Thyroid gland (tissue), 4 donors: ENCODE data around the gene ZC2HC1C. TPM values are rescaled to one million over a fixed set of nuclear protein-coding genes. Genes with fewer than 3 reads are reported as not detected.

Experiments
- DNase-seq, 2 donors: peaks; one replicate each; pipeline ENCODE4 v3.0.0-alpha.2; 2019
- H3K27ac ChIP-seq, 3 donors: fragments of 200-600 bp; sonication (generic); 1 replicate in 2 of 3; 2 replicates in 1 of 3; pipeline ENCODE4 v1.5.1; 2016 to 2019; ENCODE audit warnings: mild to moderate bottlenecking in 1 of 3, moderate library complexity in 1 of 3
- H3K27me3 ChIP-seq: fragments of 200-600 bp; sonication (generic); one replicate; pipeline ENCODE4 v1.5.1; 2019
- H3K36me3 ChIP-seq, 2 donors: fragments of 200-600 bp; sonication (generic); one replicate each; pipeline ENCODE4 v1.5.1; 2016 to 2019
- H3K4me1 ChIP-seq, 2 donors: fragments of 200-600 bp; sonication (generic); one replicate each; pipeline ENCODE4 v1.5.1; 2017 to 2019
- H3K4me3 ChIP-seq, 3 donors: fragments of 200-600 bp; sonication (generic); replicated peaks in 1 of 3; 1 replicate in 2 of 3; 2 replicates in 1 of 3; pipeline ENCODE4 v1.5.1; 2016; ENCODE audit warnings: mild to moderate bottlenecking in 1 of 3
- H3K9me3 ChIP-seq: fragments of 200-600 bp; sonication (generic); one replicate; pipeline ENCODE4 v1.5.1; 2017
- POLR2A ChIP-seq, 2 donors: fragments of 450-650 bp; IDR thresholded peaks; one replicate each; pipeline ENCODE4 v1.6.1; 2017; ENCODE audit warnings: antibody characterized with exemption in 2 of 2, mild to moderate bottlenecking in 2 of 2, moderate library complexity in 1 of 2
- WGBS, 2 donors: methylation state at CpG; one replicate each; pipeline ENCODE4 v1.1.5; 2017; 5-methylcytosine and 5-hydroxymethylcytosine counted together
- intact Hi-C: fragments of 100-400 bp; cut with DNase I; formaldehyde crosslinking; loops from one replicate; pipeline ENCODE4 v1.15.1; 2023
- total RNA-seq, 4 donors: library from RNA; depleted of rRNA; stranded (reverse); fragments of >200 nt; gene quantifications; one replicate each; pipeline ENCODE4 v1.2.3, GENCODE V29; 2016
- TF ChIP-seq, protein P1 (sequence below), 6 experiments: fragments of 200-600 bp in 3 of 6; fragments of 450-650 bp in 3 of 6; sonication (generic) in 3 of 6; IDR thresholded peaks; one replicate each; pipeline ENCODE4 v1.5.1; 2016 to 2019; ENCODE audit warnings: antibody characterized with exemption in 6 of 6, mild to moderate bottlenecking in 2 of 6, inconsistent platforms in 1 of 6, moderate library complexity in 1 of 6

Gene ZC2HC1C
- total RNA-seq, 4 donors from 2014 or later = 8.3 to 15.8 (median 12.4) TPM

DNA sequence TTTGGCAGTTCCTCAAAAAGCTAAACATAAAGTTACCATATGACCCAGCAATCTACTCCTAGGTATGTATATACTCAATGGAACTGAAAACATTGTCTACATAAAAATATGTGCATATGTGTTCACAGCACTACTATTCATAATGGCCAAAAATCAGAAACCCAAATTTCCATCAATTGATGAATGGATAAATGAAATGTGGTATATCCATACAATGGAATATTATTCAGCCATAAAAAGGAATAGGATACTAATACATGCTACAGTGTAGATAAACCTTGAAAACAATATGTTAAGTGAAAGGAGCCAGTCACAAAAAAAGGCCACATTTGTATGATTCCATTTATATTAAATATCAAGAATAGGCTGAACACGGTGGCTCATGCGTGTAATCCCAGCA lies 9.0 kb upstream of the ZC2HC1C start:
- Histone ChIP-seq H3K27me3 (no peaks in the 10 kb centered on the region), H3K4me3 (no peak overlapping the region), H3K4me1 (peaks cover 7 to 17% of the 10 kb centered on the region in 2 donors), H3K9me3 (no peaks in the 10 kb centered on the region), H3K27ac (no peak overlapping the region), H3K36me3 (no peaks in the 10 kb centered on the region)
- intact Hi-C loops = loop anchor here (10.0 kb wide), 1 partner anchor 56 kb away; the partner anchor contains the start of gene EIF2B2
- TF ChIP-seq, protein P1, sequence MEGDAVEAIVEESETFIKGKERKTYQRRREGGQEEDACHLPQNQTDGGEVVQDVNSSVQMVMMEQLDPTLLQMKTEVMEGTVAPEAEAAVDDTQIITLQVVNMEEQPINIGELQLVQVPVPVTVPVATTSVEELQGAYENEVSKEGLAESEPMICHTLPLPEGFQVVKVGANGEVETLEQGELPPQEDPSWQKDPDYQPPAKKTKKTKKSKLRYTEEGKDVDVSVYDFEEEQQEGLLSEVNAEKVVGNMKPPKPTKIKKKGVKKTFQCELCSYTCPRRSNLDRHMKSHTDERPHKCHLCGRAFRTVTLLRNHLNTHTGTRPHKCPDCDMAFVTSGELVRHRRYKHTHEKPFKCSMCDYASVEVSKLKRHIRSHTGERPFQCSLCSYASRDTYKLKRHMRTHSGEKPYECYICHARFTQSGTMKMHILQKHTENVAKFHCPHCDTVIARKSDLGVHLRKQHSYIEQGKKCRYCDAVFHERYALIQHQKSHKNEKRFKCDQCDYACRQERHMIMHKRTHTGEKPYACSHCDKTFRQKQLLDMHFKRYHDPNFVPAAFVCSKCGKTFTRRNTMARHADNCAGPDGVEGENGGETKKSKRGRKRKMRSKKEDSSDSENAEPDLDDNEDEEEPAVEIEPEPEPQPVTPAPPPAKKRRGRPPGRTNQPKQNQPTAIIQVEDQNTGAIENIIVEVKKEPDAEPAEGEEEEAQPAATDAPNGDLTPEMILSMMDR (IDR thresholded peaks at IDR 0.05) = no peak
- no peak for TF ChIP-seq POLR2A (IDR thresholded peaks at IDR 0.05)
- no peak for DNase-seq
- WGBS, 2 donors = 71 to 98% methylated on average over 2 of the region's 2 CpGs

DNA sequence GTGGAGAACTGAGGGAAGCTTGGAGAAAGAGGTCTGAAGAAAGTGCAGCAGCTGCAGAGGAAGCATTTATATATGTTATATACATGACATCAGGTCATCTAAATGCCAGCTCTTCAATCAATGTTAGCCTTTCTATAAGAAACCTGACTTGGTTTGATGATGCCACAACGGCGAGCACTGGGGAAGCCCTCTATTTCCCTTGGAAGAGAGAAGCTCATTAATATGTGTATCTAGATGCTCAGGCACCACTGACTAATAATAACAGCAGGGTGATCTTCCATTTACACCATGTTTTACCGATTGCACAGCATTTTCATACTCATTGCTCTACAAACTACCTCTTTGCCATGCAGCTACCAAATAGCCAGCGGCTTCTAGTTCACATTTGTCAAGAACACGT lies 6.4 kb upstream of the ZC2HC1C start:
- H3K9me3 ChIP-seq = no peaks in the 10 kb centered on the region
- WGBS, 2 donors = 25 to 35% methylated on average over 5 of the region's 5 CpGs
- peak overlapping the region in 1 of 3 donors; percentile 77 for H3K4me3 ChIP-seq
- TF ChIP-seq, protein P1 (IDR thresholded peaks at IDR 0.05) = no peak
- TF ChIP-seq POLR2A (IDR thresholded peaks at IDR 0.05) = no peak
- no peaks in the 10 kb centered on the region for H3K27me3 ChIP-seq
- no peak overlapping the region for H3K27ac ChIP-seq
- DNase-seq = no peak
- intact Hi-C loops = loop anchor here (10.0 kb wide), 1 partner anchor 58 kb away; the partner anchor contains the start of gene EIF2B2
- H3K36me3 ChIP-seq = no peaks in the 10 kb centered on the region
- H3K4me1 ChIP-seq = peaks cover 10 to 32% of the 10 kb centered on the region in 2 donors

DNA sequence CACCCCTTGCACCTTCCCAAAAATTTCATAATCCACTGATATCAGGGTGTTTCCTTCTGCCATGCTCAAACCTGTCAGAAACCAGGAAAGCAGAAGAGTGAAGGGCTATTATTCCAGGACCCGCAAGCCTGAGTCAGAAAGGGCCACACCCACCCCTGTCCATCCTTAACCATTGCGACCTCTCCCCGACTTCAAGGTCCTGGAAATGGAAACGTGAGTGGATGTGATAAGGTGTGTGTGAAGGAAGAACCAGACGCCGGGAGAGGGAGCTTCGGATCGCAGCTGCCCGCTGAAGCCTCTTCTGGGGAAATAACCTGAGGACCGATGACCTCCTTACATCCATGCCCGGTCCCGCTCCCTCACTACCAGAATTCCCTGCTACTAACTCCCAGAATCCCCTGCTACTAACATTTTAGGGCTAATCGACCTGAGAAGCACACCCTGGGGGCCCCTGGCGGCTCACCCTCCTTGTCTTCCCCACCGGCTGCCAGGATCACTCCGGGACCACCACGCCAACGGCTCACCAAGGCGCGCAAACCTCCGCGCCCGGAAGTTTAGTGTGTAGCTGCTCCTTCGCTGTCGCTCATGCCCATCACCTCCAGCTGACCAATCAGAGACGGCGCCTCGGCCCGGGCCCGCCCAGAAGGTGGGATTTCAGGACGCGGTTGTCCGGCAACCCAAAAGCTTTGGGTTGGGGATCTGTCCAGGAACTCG lies 5.8 kb upstream of the ZC2HC1C start, which contains the start of gene ACYP1:
TSS of gene ACYP1 (minus strand) at position 534 of the 714 bp plus-strand sequence. CDS start at position 63, 471 bp downstream.
- H3K4me3 ChIP-seq = peak within 1 kb of the TSS; percentile 21 to 77 (median 22)
- H3K27me3 ChIP-seq = no peaks in the 10 kb centered on the region
- H3K9me3 ChIP-seq = no peaks in the 10 kb centered on the region
- TF ChIP-seq POLR2A (IDR thresholded peaks at IDR 0.05) = peak in 1 of 2 donors; percentile 35
- TF ChIP-seq, protein P1 (IDR thresholded peaks at IDR 0.05) = no peak
- 0 to 1% methylated on average over 25 to 34 of the region's 34 CpGs for WGBS, 2 donors
- intact Hi-C loops = loop anchor here (10.0 kb wide), 1 partner anchor 59 kb away; the partner anchor contains the start of gene EIF2B2
- peak; percentile 90 to 92 for DNase-seq
- H3K4me1 ChIP-seq = peaks cover 12 to 33% of the 10 kb centered on the region in 2 donors
- no peaks in the 10 kb centered on the region for H3K36me3 ChIP-seq
- H3K27ac ChIP-seq = peak within 1 kb of the TSS in 2 of 3 donors; percentile 41 to 72

DNA sequence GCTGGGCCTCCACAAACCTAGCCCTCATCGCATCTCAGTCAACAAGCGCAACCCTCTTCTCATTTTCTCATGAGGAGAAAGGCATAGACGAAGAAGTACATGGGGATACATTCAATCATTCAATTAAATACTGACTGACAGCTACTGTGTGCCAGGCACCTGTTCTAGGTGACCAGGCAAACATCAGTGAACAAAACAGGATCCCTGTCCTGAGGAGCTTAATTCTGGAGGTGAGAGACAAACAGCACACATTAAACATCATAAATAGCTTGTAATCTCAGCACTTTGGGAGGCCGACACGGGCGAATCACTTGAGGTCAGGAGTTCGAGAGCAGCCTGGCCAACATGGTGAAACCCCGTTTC lies 5.3 kb upstream of the ZC2HC1C start:
- DNase-seq = no peak
- Histone ChIP-seq H3K9me3 (no peaks in the 10 kb centered on the region), H3K4me3 (peak overlapping the region in 2 of 3 donors; percentile 22 to 77), H3K4me1 (peaks cover 12 to 33% of the 10 kb centered on the region in 2 donors), H3K27ac (peak overlapping the region in 1 of 3 donors; percentile 72), H3K36me3 (no peaks in the 10 kb centered on the region), H3K27me3 (no peaks in the 10 kb centered on the region)
- WGBS, 2 donors = 59 to 76% methylated on average over 6 to 8 of the region's 8 CpGs
- TF ChIP-seq, protein P1 (IDR thresholded peaks at IDR 0.05) = no peak
- TF ChIP-seq POLR2A (IDR thresholded peaks at IDR 0.05) = peak in 1 of 2 donors; percentile 1
- intact Hi-C loops = loop anchor here (10.0 kb wide), 1 partner anchor 59 kb away; the partner anchor contains the start of gene EIF2B2

DNA sequence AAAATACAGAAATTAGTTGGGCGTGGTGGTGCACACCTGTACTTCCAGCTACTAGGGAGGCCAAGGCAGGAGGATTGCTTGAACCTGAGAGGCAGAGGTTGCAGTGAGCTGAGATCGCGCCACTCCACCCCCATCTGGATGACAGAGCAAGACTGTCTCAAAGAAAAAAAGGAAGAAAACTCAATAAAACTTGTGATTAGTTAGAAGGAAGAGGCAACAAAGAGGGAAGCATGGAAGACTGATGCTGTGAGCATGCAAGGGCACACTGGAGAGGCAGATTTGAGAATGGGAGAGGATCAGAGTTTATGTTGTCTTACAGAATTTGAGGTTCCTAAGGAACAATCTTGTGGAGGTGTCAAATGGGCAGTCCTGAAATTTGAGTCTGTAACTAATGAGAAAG lies 2.8 kb upstream of the ZC2HC1C start:
- TF ChIP-seq POLR2A (IDR thresholded peaks at IDR 0.05) = no peak
- TF ChIP-seq, protein P1 (IDR thresholded peaks at IDR 0.05) = no peak
- intact Hi-C loops = loop anchor here (10.0 kb wide), 1 partner anchor 62 kb away; the partner anchor contains the start of gene EIF2B2
- H3K4me3 ChIP-seq = no peak overlapping the region
- no peaks in the 10 kb centered on the region for H3K27me3 ChIP-seq
- H3K36me3 ChIP-seq = no peaks in the 10 kb centered on the region
- DNase-seq = no peak
- no peaks in the 10 kb centered on the region for H3K9me3 ChIP-seq
- 93 to 96% methylated on average over 3 of the region's 3 CpGs for WGBS, 2 donors
- H3K27ac ChIP-seq = peak overlapping the region in 1 of 3 donors; percentile 27
- peaks cover 28 to 53% of the 10 kb centered on the region in 2 donors for H3K4me1 ChIP-seq
